Stomach (tissue), 4 donors: ENCODE measurements around the gene MAMLD1.

Experiments used
- EP300 ChIP-seq: sonication (generic); formaldehyde crosslinking; IDR thresholded peaks from one replicate; pipeline ENCODE4 v1.6.1; 2017; ENCODE audit warnings: antibody characterized with exemption
- POLR2A ChIP-seq, 4 donors: fragments of 450-650 bp; IDR thresholded peaks; one replicate each; pipeline ENCODE4 v1.6.1; 2016; ENCODE audit warnings: antibody characterized with exemption in 4 of 4, control low read depth in 2 of 4, mild to moderate bottlenecking in 1 of 4, moderate library complexity in 1 of 4
- TF ChIP-seq, protein P1 (sequence below), 7 experiments: fragments of 450-650 bp in 4 of 7; fragments of 200-600 bp in 3 of 7; sonication (generic) in 3 of 7; IDR thresholded peaks; one replicate each; pipeline ENCODE4 v1.5.1; 2016 to 2019; ENCODE audit warnings: antibody characterized with exemption in 7 of 7, control low read depth in 2 of 7, mild to moderate bottlenecking in 1 of 7

GRCh38 chrX:150507251-150507856 is 144.2 kb downstream of the MAMLD1 start:
- TF ChIP-seq, protein P1, sequence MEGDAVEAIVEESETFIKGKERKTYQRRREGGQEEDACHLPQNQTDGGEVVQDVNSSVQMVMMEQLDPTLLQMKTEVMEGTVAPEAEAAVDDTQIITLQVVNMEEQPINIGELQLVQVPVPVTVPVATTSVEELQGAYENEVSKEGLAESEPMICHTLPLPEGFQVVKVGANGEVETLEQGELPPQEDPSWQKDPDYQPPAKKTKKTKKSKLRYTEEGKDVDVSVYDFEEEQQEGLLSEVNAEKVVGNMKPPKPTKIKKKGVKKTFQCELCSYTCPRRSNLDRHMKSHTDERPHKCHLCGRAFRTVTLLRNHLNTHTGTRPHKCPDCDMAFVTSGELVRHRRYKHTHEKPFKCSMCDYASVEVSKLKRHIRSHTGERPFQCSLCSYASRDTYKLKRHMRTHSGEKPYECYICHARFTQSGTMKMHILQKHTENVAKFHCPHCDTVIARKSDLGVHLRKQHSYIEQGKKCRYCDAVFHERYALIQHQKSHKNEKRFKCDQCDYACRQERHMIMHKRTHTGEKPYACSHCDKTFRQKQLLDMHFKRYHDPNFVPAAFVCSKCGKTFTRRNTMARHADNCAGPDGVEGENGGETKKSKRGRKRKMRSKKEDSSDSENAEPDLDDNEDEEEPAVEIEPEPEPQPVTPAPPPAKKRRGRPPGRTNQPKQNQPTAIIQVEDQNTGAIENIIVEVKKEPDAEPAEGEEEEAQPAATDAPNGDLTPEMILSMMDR (IDR thresholded peaks at IDR 0.05), result no peak
- TF ChIP-seq EP300 (no peak), POLR2A (IDR thresholded peaks at IDR 0.05) (no peak)
